RWPE1 (cell line): ENCODE results near the gene ABCA1.
"Not testable (repeated sequence)": the region's sequence is repeated elsewhere in the genome, so short reads cannot be mapped to it uniquely, and the experiment has no call there.

Experiments
- CTCF ChIA-PET: fragments of 350-600 bp; sonication (Branson Sonifier 250); formaldehyde crosslinking; extraction: SDS; loops from one replicate; lab custom pipeline; 2021; lab: Yijun Ruan, JAX
- POLR2A ChIA-PET: fragments of 400-600 bp; formaldehyde crosslinking; extraction: SDS; loops from one replicate; lab custom pipeline; 2020; ENCODE audit warnings: antibody characterized with exemption; ENCODE audit not compliant: low non-redundant PET; lab: Yijun Ruan, JAX
- DNase-seq: peaks from one replicate; pipeline ENCODE4 v3.0.0; 2012; ENCODE audit warnings: low spot score
- H3K27ac ChIP-seq: fragments of 450-650 bp; 2 replicates; pipeline ENCODE4 v1.5.1; 2017
- TF ChIP-seq, protein P1 (sequence below): fragments of 450-650 bp; conservative IDR thresholded peaks from 2 replicates; pipeline ENCODE4 v1.5.1; 2017; ENCODE audit warnings: low read depth, mild to moderate bottlenecking

ABCA1 gene

DNA sequence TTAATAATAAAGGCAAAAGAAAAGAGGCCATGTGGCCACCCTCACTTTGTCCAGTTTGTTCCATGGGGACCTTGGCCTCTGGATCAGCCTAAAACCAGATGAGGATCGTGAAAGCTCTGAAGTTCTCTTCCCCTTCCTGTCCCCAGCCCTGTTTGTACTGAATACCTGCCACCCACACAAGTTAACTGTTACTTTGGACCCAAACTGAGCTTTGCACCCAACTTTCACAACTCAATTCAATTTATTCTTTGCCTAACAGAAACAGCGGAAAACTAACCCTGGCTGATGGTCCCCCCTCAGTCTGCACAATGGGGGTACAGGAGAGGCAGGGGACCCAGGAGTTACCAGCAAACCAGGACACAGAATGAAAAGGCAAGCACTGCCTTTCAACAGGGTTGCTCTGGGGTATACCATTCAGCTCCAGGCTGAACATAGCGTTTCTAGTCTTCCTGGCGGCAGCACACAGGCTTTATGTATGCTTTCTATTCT lies 28.2 kb downstream of the ABCA1 start:
- CTCF ChIA-PET = interaction anchor here (1.2 to 1.7 kb wide), 2 partner anchors 27 to 37 kb away, joined by 3 to 4 read pairs; no protein-coding TSS in a partner anchor
- no peak for DNase-seq
- TF ChIP-seq, protein P1, sequence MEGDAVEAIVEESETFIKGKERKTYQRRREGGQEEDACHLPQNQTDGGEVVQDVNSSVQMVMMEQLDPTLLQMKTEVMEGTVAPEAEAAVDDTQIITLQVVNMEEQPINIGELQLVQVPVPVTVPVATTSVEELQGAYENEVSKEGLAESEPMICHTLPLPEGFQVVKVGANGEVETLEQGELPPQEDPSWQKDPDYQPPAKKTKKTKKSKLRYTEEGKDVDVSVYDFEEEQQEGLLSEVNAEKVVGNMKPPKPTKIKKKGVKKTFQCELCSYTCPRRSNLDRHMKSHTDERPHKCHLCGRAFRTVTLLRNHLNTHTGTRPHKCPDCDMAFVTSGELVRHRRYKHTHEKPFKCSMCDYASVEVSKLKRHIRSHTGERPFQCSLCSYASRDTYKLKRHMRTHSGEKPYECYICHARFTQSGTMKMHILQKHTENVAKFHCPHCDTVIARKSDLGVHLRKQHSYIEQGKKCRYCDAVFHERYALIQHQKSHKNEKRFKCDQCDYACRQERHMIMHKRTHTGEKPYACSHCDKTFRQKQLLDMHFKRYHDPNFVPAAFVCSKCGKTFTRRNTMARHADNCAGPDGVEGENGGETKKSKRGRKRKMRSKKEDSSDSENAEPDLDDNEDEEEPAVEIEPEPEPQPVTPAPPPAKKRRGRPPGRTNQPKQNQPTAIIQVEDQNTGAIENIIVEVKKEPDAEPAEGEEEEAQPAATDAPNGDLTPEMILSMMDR = no peak
- peak overlapping the region; percentile 85 for H3K27ac ChIP-seq
- POLR2A ChIA-PET = no interaction called here

- peak overlapping the region; percentile 24; the same call in 1 of the 2 replicates for H3K27ac ChIP-seq
- DNase-seq, POLR2A ChIA-PET: not testable (repeated sequence)
- CTCF ChIA-PET = interaction anchor here (0.5 kb wide), 1 partner anchor 1765 kb away, joined by 4 read pairs; no protein-coding TSS in a partner anchor
Observed at GRCh38 chr9:104898376-104898775, 29.6 kb downstream of the ABCA1 start.

DNA sequence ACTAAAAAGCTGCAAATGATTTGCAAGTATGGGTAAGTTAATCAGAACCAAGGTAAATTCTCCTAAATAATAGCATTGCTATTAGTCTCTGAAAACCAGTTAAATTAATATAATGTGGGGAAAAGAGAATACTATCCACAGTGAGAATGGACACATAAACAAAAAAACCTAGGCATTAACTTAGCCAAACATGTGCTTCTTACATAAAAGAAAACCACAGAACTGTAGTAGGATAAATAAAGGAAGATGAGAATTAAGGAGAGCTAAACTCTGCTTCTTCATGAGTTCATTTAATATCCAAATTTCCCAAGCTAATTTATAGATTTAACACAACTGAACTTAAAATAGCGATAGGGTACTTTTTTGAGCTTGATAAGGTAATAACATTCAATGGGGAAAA lies 31.8 kb downstream of the ABCA1 start:
- POLR2A ChIA-PET = no interaction called here
- no peak overlapping the region for H3K27ac ChIP-seq
- DNase-seq = no peak
- CTCF ChIA-PET = no interaction called here
- TF ChIP-seq, protein P1 = no peak

- H3K27ac ChIP-seq = no peak overlapping the region
- peak; percentile 45 for DNase-seq
- ChIA-PET CTCF (no interaction called here), POLR2A (no interaction called here)
- TF ChIP-seq, protein P1 = no peak
Observed at GRCh38 chr9:104895572-104895971, 32.4 kb downstream of the ABCA1 start.

DNA sequence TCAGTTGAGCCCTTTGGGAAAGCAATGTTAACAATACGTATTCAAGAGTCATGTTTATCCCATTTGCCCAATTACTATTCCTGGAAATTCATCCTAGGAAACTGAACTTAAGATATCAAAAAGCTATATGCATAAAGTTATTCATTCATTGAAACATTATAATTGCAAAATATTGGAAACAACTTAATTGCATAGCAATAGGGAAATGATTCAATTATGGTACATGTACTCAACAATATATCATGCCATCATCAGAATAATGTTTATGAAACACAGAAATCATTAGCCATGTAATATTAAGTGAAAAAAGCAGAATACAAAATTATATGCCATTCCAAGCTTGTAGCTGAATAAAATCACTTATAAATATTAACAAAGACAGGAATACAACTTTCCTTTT lies 35.3 kb downstream of the ABCA1 start:
- POLR2A ChIA-PET = no interaction called here

GRCh38 chr9:104890433-104890770 lies 37.6 kb downstream of the ABCA1 start:
- TF ChIP-seq, protein P1 = no peak
- ChIA-PET POLR2A (no interaction called here), CTCF (interaction anchor here (0.6 kb wide), 1 partner anchor 559 kb away, joined by 3 read pairs; no protein-coding TSS in a partner anchor)
- no peak overlapping the region for H3K27ac ChIP-seq
- DNase-seq = no peak

More for the DNA sequence above, 35.3 kb downstream of the ABCA1 start:
- CTCF ChIA-PET = interaction anchor here (0.6 kb wide), 1 partner anchor 1517 kb away, joined by 4 read pairs; no protein-coding TSS in a partner anchor
- H3K27ac ChIP-seq = no peak overlapping the region
- no peak for DNase-seq
- TF ChIP-seq, protein P1 = no peak

DNA sequence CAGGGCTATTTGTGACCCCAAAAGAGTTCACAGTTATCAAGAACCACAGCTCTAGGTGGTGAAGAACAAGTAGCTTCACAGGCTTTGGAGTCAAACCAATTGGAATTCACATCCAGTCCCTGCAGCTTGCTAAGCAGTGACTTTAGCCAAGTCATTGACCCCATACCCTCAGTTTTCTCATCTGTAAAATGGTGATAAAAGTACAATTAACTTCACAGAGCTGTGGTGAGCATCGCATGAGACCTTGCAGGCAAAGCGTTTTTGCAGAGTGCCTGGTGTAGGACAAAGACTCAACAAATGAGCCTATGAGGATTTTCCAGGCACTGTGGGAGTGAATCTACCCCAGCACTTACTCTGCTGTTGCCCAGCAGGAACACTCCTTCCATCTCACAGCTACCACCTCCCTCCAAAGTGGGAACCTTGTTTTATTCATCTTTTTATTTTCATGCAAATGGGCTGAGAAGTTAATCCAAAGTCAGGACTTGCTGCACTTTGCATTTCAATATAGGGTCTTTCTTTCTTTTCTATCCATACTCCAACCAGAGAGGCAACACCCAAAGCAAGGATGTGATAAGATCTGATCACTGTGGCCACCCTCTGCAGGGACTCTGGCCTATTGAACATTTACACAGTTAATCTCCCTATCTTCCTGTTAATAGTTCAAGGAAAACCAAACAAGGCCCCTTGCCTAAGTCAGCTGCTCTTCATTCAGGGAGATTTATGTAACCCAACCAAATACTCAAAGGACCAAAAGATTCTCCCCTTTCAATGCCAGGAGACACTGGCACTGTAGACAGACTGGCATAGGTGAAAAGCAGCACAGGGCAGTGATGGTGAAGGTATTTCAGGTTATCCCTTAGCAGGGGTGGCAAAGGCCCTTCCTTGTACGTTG lies 41.9 kb downstream of the ABCA1 start:
- no peak for DNase-seq
- POLR2A ChIA-PET = no interaction called here
- no peak overlapping the region for H3K27ac ChIP-seq
- TF ChIP-seq, protein P1 = no peak
- CTCF ChIA-PET = interaction anchor here (0.6 kb wide), 1 partner anchor 336 kb away, joined by 3 read pairs; no protein-coding TSS in a partner anchor
